Activated T-cell treated with anti-CD3 and anti-CD28 coated beads for 1 hour (primary cell): ENCODE measurements around the gene PDGFRB.

Source experiments
- DNase-seq: peaks from one replicate; pipeline ENCODE4 v3.0.0-alpha.2; 2020; ENCODE audit warnings: low read depth

Gene PDGFRB

DNA sequence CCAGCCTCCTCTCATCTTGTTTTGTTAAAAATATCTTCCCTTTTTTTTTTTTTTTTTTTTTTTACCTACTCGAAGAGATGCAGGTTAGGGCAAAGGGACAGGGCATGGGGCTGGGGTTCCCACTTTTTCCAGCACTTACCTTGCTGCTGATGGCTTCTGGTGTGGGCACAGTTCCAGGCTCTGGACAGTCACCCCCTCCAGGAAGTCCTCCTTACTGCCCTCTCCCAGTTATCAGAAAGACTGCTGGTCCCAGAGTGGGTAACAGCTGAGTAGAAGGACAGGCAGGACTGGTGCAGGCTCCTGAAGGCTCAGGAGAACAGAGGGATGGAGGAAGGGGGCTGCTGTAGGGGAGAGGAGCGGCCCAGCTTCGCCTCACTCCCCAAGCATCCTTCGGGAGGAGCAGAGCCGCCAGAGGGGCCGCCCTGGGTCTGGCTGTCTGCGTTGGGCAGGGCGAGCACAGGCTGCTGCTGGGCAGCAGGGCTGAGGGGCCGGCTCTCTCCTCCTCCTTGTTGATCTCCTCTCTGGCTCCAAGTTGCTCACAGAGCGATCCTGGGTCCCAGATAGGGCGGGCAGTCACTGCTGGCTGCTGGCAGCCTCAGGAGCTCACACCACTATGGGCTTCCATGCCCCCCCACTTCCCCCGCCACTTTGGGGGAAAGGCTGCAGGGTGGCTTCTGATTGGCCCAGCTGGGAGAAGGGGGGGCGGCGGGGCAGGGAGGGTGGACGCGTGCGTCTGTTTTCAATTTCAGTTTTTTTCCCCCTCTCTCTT lies at the start of gene PDGFRB:
TSS of gene PDGFRB (minus strand) at position 588 of the 769 bp plus-strand sequence. CDS start 18,798 bp downstream, outside the sequence.
- DNase-seq = peak; percentile 38

DNA sequence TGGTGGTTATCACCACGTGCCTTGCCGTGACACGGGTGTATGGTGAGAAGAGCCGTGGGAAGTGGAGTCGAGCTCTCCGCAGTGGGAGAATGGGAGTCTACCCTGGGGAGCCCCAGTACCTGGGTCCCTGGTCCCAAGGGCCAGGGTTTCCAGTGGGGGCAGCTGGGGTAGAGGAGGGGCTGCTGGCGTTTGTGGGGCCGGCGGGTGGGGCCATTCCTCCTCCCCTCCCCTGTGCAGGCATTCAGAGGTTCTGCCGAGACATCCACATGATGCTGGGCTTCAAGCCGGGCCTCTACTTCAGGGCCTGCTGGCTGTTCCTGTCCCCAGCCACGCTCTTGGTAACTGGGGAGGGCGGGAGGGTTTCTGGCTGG lies 48.9 kb upstream of the PDGFRB start:
- DNase-seq = no peak

DNA sequence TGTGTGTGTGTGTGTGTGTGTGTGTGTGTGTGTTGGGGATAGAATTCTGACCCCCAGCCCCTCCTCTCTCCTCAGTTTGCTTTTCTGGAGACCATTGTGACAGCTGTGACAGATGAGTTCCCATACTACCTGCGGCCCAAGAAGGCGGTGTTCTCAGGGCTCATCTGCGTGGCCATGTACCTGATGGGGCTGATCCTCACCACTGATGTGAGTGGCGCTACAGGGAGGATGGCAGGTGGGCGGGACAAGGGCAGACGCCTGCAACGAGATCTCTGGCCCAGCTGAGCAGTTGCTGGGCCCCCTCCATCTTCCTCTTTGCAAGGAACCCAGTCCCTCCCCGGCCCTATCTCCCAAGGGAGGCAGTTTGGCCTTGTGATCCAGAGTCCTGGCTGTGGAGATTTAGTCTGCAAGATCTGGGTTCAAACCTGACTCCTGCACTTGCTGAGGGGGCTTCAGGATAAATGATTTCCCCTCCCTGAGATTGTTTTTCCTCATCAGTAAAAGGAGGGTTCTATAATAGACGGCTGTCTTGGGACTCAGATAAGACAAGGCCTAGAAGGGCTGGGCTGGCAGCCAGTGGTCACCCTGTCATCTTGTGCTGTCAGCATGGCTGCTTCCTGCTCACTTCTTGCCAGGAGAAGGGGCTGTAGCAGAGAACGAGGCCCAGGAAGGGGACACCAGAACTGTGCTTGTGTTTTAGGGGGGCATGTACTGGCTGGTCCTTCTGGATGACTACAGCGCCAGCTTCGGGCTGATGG lies 48.4 kb upstream of the PDGFRB start:
- no peak for DNase-seq

DNA sequence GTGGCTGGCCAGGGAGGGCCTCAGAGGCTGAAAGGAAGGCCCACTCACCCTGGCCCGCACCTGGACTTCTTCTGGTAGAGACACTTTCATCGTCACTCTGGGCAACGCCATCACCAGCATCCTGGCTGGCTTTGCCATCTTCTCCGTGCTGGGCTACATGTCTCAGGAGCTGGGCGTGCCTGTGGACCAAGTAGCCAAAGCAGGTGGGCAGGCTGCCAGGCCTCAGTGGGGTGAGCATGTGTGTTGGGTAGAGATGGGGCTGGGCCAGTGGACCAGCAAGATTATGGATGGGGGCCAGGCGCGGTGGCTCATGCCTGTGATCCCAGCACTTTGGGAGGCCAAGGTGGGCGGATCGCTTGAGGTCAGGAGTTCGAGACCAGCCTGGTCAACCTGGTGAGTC lies 46.9 kb upstream of the PDGFRB start:
- DNase-seq = no peak

DNA sequence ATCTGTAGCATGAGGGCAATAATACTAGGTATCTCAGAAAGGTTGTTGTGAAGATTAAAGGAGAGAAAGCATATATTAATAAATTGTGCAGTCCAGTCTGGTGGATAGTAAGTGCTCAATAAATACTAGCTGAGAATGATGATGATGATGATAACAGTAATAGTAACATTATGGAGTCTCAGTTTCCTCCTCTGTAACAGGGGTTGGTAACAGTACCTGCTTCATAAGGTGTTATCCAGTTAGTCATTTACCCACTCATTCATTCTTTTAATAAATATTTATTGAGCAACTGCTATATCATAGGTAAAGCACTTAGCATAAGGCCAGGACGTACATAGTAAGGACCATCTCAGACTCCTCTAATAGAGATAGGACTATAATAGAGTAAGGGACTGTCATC lies 41.8 kb upstream of the PDGFRB start:
- DNase-seq = no peak

DNA sequence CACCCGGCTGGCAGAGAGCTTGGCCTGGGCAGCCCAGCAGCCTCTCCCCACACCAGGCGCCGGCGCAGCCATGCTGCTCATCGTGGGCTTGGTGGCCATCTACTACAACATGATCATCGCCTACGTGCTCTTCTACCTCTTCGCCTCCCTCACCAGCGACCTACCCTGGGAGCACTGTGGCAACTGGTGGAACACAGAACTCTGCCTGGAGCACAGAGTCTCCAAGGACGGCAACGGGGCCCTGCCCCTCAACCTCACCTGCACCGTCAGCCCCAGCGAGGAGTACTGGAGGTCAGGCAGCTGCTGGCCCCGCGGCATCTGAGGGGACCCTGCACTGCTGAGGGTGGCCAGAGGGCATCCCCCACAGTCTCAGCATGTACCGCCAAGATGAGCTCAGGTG lies 41.3 kb upstream of the PDGFRB start:
- no peak for DNase-seq

DNA sequence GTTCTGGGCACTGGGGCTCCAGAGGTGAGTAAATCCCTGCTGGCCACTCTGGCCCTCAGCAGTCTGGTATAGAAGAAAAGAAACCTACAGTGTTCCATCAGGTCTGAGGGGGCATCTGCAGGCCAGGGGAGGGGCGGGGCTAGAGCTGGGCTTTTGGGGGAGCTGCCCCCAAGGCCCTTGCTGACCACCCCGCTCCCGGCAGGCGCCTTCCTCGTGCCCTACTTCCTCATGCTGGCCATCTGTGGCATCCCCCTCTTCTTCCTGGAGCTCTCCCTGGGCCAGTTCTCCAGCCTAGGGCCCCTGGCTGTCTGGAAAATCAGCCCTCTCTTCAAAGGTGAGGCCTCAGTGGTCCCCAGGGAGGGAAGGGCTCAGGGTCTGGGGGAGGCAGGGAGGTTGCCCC lies 40.9 kb upstream of the PDGFRB start:
- DNase-seq = no peak

DNA sequence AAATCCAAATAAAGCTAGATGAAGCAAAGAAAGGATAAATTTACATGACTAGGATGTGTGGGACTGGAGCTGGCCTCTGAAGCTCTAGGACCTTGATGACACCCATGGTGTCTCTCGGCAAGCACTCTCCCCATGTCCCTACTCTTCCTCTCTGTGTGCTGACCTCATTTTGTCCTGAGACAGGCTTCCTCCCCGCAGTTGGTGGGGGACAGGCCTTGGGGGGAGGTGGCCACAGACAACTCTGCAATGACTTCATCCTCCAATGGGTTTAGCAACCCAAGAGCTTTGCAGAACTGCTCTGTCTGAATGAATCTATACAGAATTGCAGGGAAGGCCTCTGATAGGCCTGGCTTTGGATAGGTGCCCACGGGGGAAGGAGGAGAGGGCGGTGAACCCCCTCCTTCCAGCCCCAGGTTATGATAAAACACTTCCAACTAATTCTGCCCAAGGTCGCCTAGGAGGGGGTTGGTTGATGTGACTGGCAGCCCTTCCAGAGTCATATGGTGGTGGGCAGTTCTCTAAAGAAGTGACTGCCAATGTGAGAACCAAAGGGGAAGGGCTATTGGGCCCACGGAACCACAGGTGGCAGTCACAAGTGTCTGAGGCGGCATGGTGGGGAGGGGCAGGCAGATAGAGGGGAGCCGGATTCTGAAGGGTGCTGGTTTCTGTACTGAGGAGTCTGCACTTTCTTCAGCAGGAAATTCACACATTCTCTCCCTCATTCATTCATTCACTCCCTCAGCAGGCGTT lies 40.3 kb upstream of the PDGFRB start:
- DNase-seq = no peak

DNA sequence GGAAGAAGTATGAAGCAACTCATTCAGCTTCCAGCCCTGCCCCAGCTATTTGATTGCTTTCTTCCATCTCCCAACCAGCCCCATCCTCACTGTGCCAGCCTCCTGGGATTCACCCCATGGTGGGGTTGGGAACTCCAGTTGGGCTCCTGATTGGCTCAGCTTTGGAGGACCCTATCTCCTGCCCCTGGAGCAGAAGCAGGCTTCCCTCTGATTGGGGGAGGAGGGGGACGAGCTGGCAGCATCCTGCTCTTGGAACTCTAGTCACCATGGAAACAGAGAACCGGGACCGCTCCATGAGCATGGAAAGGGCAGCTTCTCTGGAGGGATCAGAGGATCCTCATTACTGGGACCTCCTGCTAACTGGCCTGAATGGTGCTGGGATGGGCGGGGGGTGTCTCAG lies 36.8 kb upstream of the PDGFRB start:
- DNase-seq = no peak

DNA sequence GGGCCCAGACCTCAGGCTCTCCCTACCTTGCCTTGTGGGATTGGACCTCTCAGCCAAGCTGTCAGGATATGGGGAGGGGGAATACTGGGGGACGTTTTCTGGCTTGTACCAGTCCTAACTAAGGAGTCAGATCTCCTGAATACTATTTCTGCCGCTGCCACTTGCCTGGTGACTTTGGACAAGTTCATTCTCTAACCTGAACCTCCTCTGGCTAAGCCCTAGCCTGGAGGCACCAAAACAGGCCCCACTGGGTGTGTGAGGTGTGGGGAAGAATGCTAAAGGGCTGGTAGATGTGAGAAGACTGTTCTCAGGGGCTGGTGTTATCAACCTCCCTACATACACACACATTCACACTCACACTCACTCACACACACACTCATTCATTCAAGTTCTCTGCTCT lies 35.3 kb upstream of the PDGFRB start:
- no peak for DNase-seq

DNA sequence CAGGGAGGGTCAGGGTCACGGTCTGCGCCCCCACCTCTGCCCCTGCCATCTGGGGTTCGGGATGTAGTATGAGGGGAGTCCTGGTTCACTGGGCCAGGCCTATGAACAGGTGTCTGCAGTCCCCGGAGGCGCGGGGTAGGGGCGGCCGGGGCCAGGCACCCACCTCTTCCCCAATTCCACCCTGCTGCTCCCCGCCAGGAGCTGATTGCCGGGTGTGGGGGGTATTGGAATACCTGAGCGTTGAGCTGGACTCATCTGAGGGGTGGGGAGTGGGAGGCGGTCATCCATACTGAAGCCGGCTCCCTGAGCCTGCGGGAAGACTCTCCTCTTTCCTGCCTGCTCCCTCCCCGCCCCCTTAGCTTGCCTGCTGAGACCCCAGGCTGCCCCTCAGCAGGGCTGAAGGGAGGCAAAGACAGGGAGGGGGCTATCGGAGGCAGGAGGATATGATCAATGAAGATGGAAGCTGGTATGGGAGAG lies 34.9 kb upstream of the PDGFRB start:
- DNase-seq = no peak

DNA sequence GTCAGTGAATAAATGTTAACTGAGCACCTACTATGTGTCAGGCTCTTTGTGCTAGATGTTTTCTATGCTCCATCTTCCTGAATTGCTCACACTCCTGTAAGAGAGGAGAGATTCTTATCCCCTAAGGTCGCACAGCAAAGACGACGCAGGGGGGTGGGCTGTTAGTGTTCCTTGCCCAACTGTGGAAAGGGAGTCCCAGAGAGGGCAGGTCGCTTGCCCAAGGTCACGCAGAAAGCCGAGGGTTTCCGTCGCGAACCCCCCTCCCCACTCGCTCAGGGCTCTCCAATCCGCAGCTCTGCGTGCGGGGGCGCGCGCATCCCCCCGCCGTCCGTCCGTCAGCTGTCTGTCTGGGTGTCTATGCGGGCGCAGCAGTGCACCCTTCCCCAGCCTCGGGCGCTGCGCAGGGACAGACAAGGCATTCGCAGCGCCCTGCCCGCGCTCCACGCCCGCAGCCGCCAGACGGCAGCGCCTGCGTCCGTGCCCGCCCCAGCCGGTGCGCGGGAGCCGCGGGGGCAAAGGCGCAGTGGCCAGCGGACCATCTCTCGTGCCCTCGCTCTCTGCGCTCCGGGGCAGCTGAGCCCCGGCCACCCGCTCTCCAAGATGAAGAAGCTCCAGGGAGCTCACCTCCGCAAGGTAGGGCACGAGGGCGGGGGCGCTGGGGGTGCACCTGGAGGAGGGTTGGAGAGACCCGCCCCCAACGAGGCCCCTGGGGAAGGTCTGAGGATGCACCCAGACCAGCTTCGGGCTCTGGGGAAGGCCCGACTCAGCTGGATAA lies 34.3 kb upstream of the PDGFRB start, which contains the start of gene SLC6A7:
TSS of gene SLC6A7 (plus strand) at position 335 of the 775 bp plus-strand sequence. CDS start at position 601, 266 bp downstream.
- DNase-seq = no peak

DNA sequence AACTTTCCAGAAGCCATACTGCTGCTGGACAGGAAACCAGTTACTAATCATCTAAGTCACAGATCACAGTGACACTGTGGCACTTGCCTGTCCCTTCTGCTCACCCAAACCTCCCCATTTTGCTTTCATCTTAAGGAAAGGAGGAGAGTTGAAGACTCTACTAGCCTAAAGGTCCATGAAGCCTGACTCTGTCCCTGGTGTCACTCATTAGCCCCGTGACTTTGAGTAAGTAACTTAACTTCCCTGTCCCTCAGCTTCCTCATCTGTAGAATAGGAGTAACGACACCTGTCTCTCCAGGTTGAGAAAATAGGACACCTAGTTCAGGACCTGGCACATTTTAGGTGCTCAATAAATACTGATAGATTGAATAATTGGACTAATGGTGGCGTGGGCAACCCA lies 33.7 kb upstream of the PDGFRB start:
- no peak for DNase-seq

DNA sequence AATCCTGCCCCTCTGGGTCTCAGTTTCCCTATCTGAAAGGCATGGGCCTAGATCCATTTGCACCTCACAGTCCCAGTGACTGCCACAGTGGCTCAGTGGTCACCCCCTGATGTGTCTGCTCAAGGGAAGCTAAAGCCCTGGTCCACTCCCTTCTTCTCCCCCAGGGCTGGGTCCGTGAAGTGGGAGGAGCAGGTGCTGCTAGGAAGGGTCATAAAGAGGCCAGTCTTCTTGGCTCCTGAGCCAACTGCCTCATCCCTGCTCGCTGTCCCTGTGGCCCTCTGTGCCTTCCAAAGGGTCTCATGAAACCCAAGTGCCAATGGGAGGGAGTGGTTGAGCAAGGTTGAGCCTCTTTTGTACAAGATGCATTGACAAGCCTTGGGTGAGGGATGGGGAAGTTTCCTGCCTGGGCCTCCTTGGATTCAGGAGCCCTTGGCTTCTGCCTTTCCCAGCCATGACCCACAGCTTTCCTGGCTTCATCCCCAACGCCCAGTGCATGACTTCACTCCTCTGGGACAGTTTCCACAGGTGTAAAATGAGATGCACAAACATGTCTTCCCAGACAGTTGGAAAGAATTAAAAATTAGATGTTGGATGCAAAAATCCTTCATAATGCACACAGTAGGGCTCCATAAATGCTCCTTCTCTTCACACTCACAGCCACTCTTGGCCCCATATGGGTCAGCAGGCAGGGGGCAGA lies 32.6 kb upstream of the PDGFRB start:
- no peak for DNase-seq

DNA sequence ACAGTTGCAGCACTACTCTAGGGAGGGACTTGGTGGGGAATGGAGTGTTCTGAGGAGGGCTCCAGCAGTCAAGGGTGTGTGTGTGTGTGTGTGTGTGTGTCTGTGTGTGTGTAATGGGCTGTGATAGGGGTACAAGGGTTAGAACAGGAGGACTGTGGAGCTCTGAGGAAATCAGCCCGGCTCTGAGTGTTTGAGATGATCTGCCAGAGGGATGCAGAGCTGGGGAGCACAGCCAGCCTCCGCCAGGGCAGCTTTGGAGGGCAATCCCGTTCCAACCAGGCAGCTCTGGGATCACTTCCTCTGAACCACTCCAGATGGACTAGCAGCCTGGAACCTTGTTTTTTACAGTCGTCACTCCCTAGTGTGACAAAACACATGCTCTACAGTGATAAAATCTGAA lies 31.3 kb upstream of the PDGFRB start:
- no peak for DNase-seq

DNA sequence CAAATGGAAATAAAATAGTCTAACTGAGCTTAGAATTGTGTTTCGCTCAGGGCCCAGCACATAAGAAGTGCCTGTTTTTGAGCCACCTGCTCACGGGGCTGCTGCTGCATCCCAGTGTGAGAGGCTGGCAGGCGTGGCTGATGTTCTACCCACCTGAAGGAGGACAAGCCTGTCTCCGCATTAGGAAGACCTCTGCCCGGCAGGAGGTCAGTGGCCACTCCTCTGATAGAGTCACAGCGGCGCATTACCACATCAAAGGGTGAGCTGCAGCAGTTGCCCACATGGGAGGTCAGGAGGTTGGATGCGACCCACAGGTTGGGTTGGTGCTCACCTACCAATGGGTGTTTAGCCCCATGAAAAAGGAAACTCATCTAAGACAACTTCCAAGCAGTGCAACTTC lies 30.5 kb upstream of the PDGFRB start:
- DNase-seq = no peak

DNA sequence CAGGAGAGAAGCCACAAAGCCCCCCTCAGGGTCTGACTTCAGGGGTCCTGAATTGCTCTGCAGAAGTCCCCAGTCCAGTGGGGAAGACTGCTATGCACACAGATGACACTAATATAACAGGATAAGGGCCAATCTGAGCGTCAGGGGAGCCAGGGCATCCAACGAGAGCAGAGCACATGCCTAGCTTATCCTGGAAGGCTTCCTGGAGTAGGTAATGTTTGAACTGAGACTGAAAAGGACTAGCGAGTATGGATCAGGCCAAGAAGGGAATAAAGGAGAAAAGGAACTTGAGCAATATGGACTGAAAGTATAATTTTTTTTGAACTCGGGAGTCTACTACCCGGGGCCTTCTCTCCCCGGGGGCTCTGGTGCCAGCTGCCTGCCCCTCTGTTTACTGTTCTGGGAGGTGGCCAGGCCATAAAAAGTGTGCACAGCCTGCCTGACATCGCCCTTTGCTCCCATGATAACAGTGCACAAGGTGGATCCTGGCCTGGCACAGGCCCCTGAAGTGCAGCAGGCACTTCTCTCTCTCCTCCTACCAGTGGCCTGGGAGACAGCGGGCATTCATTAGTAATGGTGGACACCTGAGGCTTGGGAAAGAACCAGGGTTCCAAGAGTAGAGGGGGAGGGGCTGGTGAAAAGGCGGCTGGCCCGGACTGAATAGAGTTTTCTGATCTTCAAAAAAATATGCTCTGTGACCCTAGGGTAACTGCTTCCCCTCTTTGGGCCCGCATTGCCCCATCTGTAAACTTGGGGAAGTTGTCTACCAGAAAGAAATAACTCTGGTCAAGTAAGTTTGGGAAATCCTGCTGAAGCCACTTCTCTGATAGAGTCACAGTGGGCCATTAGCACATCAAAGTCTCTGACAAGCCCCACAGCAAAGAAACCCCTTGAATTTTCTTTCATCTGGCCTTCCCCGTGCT lies 29.6 kb upstream of the PDGFRB start:
- no peak for DNase-seq

DNA sequence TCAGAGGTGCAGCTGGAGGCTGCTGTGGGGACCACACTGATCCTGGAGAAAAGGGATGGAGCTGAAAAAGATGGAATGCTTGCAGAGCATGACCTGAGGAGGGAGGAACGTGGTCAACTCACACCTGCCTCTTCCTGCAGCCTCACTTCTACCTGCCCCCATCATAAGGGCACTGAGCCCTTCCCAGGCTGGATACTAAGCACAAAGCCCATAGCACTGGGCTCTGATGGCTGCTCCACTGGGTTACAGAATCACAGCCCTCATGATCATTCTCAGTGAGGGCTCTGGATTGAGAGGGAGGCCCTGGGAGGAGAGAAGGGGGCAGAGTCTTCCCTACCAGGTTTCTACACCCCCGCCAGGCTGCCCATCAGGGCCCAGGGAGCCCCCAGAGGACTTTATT lies 28.4 kb upstream of the PDGFRB start:
- DNase-seq = no peak

DNA sequence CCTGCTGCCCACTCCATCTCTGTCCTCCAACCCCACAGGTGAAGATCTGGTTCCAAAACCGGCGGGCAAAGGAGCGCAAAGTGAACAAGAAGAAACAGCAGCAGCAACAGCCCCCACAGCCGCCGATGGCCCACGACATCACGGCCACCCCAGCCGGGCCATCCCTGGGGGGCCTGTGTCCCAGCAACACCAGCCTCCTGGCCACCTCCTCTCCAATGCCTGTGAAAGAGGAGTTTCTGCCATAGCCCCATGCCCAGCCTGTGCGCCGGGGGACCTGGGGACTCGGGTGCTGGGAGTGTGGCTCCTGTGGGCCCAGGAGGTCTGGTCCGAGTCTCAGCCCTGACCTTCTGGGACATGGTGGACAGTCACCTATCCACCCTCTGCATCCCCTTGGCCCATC lies 27.8 kb upstream of the PDGFRB start:
- no peak for DNase-seq

DNA sequence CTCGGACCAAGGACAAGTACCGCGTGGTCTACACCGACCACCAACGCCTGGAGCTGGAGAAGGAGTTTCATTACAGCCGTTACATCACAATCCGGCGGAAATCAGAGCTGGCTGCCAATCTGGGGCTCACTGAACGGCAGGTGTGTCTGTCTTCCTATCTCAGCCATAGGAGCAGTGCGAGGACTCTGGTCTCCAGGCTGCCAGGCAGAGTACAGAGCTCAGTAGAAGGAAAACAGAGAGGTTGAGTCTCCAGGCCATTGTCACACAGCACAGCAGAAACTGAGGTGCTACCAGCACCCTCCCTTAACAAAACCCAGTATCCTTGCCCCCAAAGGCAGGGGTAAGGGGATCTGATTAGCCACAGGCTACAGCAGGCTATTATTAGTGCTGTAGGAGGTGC lies 27.1 kb upstream of the PDGFRB start:
- no peak for DNase-seq
